Ovary (tissue), 9 donors: Measurements from ENCODE around the gene PLEKHA7. TPM values are rescaled to one million over a fixed set of nuclear protein-coding genes. Genes with fewer than 3 reads are reported as not detected.

Source experiments
- DNase-seq, 5 donors: peaks; one replicate each; pipeline ENCODE4 v3.0.0-alpha.2; 2019 to 2020
- H3K27ac ChIP-seq, 2 donors: fragments of 200-600 bp; one replicate each; pipeline versions ENCODE4 v1.5.1 to v1.8.0; 2019 to 2022
- H3K27me3 ChIP-seq: fragments of 200-600 bp; one replicate; pipeline ENCODE4 v1.8.0; 2022
- H3K36me3 ChIP-seq: fragments of 200-600 bp; sonication (generic); one replicate; pipeline ENCODE4 v1.5.1; 2019
- H3K4me1 ChIP-seq: one replicate; pipeline ENCODE4 v1.8.1; 2013; ENCODE audit warnings: mild to moderate bottlenecking, moderate library complexity; ENCODE audit not compliant: insufficient read depth
- H3K4me3 ChIP-seq: fragments of 200-600 bp; sonication (generic); one replicate; pipeline ENCODE4 v1.5.1; 2017
- H3K9me3 ChIP-seq, 2 donors: fragments of 200-600 bp in 1 of 2; sonication (generic) in 1 of 2; one replicate each; pipeline versions ENCODE4 v1.5.1 to v1.8.1; 2013 to 2019; ENCODE audit warnings: mild to moderate bottlenecking in 1 of 2, moderate library complexity in 1 of 2
- CTCF ChIP-seq, 3 donors: fragments of 450-650 bp in 2 of 3; fragments of 200-600 bp in 1 of 3; IDR thresholded peaks; one replicate each; pipeline versions ENCODE4 v1.5.1 to v1.8.0; 2016 to 2022; ENCODE audit warnings: antibody characterized with exemption in 3 of 3, mild to moderate bottlenecking in 1 of 3
- EP300 ChIP-seq: sonication (generic); formaldehyde crosslinking; IDR thresholded peaks from one replicate; pipeline ENCODE4 v1.6.1; 2017; ENCODE audit warnings: antibody characterized with exemption
- POLR2A ChIP-seq: fragments of 450-650 bp; IDR thresholded peaks from one replicate; pipeline ENCODE4 v1.6.1; 2017; ENCODE audit warnings: antibody characterized with exemption, mild to moderate bottlenecking, moderate library complexity
- WGBS, 3 donors: extraction: QIAGEN DNeasy Blood & Tissue Kit in 1 of 3; methylation state at CpG; one replicate each; pipeline versions ENCODE4 v1.1.5 to v1.1.7; 2013 to 2017; 5-methylcytosine and 5-hydroxymethylcytosine counted together
- intact Hi-C, 4 donors: fragments of 100-400 bp; cut with DNase I; formaldehyde crosslinking; loops; one replicate each; pipeline versions ENCODE4 v1.11.0 to v1.15.1; 2022 to 2023
- polyA plus RNA-seq, 2 donors: library from polyadenylated mRNA; stranded (reverse); fragments of 200-250 nt in 1 of 2; fragments of 350-450 nt in 1 of 2; fragmentation: Illumina TruSeq in 1 of 2; extraction: RNeasy Lipid Tissue Mini Kit (QIAGEN cat#74804) in 1 of 2; gene quantifications; one replicate each; pipeline ENCODE4 v1.2.3, GENCODE V29; 2013 to 2014
- total RNA-seq, 7 donors: library from RNA; depleted of rRNA in 2 of 7; stranded (reverse); fragments of >200 nt in 2 of 7; fragmentation: NEBNext Ultra II Directional in 3 of 7; extraction: Animal tissue kit (Norgen Biotek cat#: 25700) in 3 of 7; gene quantifications; one replicate each; pipeline versions ENCODE4 v1.1.0 to v1.2.4, GENCODE V29; 2016 to 2023
- donor health status: DM: no; HTN: no; CAD: no; lungs with moderate emphysema.
- donor health status: DM: no; HTN: no; CAD: no.
- donor health status: Bipolar disorder and iron deficiency.
- donor health status: DM: yes; HTN: yes; CAD: no.
- donor health status: DM: no; HTN: no; CAD: no.
- donor health status: DM: yes; HTN: yes; CAD: no.

PLEKHA7 gene
- total and polyA plus RNA-seq, 9 donors, result 9.6 to 29.5 (median 15.9) TPM

- no peak for TF ChIP-seq CTCF (IDR thresholded peaks at IDR 0.05)
- TF ChIP-seq POLR2A, result no peak
- no peak for TF ChIP-seq EP300
- no peak overlapping the region for H3K27ac ChIP-seq
- no peaks in the 10 kb centered on the region for H3K36me3 ChIP-seq
- H3K27me3 ChIP-seq, result no peaks in the 10 kb centered on the region
- intact Hi-C loops, result no loop called here
- DNase-seq, result no peak
- 84 to 90% (median 90%) methylated on average over 3 of the region's 3 CpGs for WGBS, 3 donors
- H3K4me3 ChIP-seq, result no peak overlapping the region
- no peaks in the 10 kb centered on the region for H3K9me3 ChIP-seq
- no peaks in the 10 kb centered on the region for H3K4me1 ChIP-seq
Measured at GRCh38 chr11:16895306-16895705, 118.9 kb downstream of the PLEKHA7 start.

GRCh38 chr11:16893456-16894066, 120.7 kb downstream of the PLEKHA7 start:
- DNase-seq, result no peak
- Histone ChIP-seq H3K27ac (no peak overlapping the region), H3K4me1 (no peaks in the 10 kb centered on the region), H3K4me3 (no peak overlapping the region), H3K27me3 (no peaks in the 10 kb centered on the region), H3K9me3 (no peaks in the 10 kb centered on the region), H3K36me3 (no peaks in the 10 kb centered on the region)
- TF ChIP-seq EP300 (no peak), CTCF (IDR thresholded peaks at IDR 0.05) (no peak), POLR2A (no peak)
- intact Hi-C loops, result no loop called here
- 73 to 81% (median 74%) methylated on average over 4 of the region's 4 CpGs for WGBS, 3 donors

GRCh38 chr11:16891964-16892363, 122.2 kb downstream of the PLEKHA7 start:
- 32 to 65% (median 50%) methylated on average over 1 of the region's 1 CpG for WGBS, 3 donors
- intact Hi-C loops, result no loop called here

GRCh38 chr11:16891165-16891564, 123.0 kb downstream of the PLEKHA7 start:
- TF ChIP-seq POLR2A (no peak), EP300 (no peak), CTCF (IDR thresholded peaks at IDR 0.05) (no peak)
- intact Hi-C loops, result no loop called here
- Histone ChIP-seq H3K27ac (no peak overlapping the region), H3K9me3 (no peaks in the 10 kb centered on the region), H3K4me3 (no peak overlapping the region), H3K36me3 (no peaks in the 10 kb centered on the region), H3K4me1 (no peaks in the 10 kb centered on the region), H3K27me3 (no peaks in the 10 kb centered on the region)
- 94 to 100% (median 100%) methylated on average over 2 of the region's 2 CpGs for WGBS, 3 donors
- DNase-seq, result no peak

More at GRCh38 chr11:16891964-16892363, 122.2 kb downstream of the PLEKHA7 start:
- no peak overlapping the region for H3K27ac ChIP-seq
- no peaks in the 10 kb centered on the region for H3K27me3 ChIP-seq
- no peak for TF ChIP-seq POLR2A
- TF ChIP-seq EP300, result no peak
- TF ChIP-seq CTCF (IDR thresholded peaks at IDR 0.05), result no peak
- H3K36me3 ChIP-seq, result no peaks in the 10 kb centered on the region
- DNase-seq, result no peak
- no peak overlapping the region for H3K4me3 ChIP-seq
- no peaks in the 10 kb centered on the region for H3K4me1 ChIP-seq
- H3K9me3 ChIP-seq, result no peaks in the 10 kb centered on the region
